Activated CD4-positive, alpha-beta memory T cell treated with anti-CD3 and anti-CD28 coated beads for 36 hours (primary cell): Measurements from ENCODE around the gene SLC37A1. TPM values are rescaled to one million over a fixed set of nuclear protein-coding genes. Genes with fewer than 3 reads are reported as not detected.

Source experiments
- CTCF ChIA-PET: fragments of 350-600 bp; sonication (Branson Sonifier 250); formaldehyde crosslinking; loops from one replicate; lab custom pipeline; 2021; ENCODE audit warnings: antibody characterized with exemption, inconsistent platforms; lab: Charles Lee
- POLR2A ChIA-PET: fragments of 350-600 bp; sonication (Branson Sonifier 250); formaldehyde crosslinking; loops from one replicate; lab custom pipeline; 2021; ENCODE audit warnings: antibody characterized with exemption; lab: Charles Lee
- DNase-seq: peaks from one replicate; pipeline ENCODE4 v3.0.0-alpha.2; 2020
- H3K27ac Mint-ChIP-seq: one replicate; pipeline ENCODE4 v1.8.0; 2021; ENCODE audit warnings: mixed read lengths
- H3K27me3 Mint-ChIP-seq: one replicate; pipeline ENCODE4 v1.8.0; 2021; ENCODE audit warnings: mixed read lengths
- H3K36me3 Mint-ChIP-seq: one replicate; pipeline ENCODE4 v1.8.0; 2021; ENCODE audit warnings: mixed read lengths
- H3K4me1 Mint-ChIP-seq: one replicate; pipeline ENCODE4 v1.8.0; 2021; ENCODE audit warnings: low read depth, mixed read lengths
- H3K4me3 Mint-ChIP-seq: one replicate; pipeline ENCODE4 v1.8.0; 2021; ENCODE audit warnings: mild to moderate bottlenecking, mixed read lengths
- H3K9me3 Mint-ChIP-seq: one replicate; pipeline ENCODE4 v1.8.0; 2021; ENCODE audit warnings: mixed read lengths
- intact Hi-C: fragments of 100-400 bp; cut with micrococcal nuclease; formaldehyde crosslinking; loops from one replicate; pipeline ENCODE4 v1.15.1; 2023
- total RNA-seq, 2 experiments: library from RNA; stranded (reverse); gene quantifications; one replicate each; pipeline ENCODE4 v1.2.3, GENCODE V29; 2021

Gene SLC37A1
- total RNA-seq, 2 experiments from 2014 or later = 21.1 to 21.2 TPM

DNA sequence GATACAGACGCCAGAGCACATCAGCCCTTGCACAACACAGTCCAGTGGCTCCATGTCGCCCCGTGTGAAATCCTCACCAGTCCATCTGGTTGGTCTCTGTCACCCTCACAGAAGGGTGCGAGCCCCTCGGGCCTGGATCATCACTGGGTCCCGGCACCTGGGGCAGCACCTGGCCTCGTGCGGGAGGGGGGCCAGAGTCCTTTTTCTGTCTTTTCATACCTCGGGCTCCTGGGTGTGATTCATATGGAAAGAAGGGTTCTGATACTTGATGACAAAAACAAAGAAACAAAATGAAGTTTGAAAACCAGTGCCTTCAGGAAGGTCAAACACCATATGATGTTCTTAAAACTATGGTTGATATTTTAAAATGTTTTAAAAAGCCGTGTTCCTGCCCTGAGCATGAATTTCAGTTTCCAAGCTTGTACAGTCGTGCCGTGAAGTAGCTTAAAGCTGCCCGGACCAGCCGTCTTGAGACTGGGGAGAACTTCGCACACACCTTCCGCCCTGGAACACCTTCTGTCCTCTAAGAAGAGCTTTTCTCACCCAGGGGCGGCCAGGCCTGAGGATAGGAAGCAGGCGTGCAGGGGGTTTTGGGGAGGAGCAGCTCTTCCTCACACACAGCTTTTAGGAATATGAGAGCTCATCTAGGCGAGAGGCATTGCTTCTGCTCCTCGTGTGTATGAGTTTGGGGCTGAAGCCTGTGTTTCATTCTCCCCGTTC is 35.2 kb downstream of the SLC37A1 start:
- ChIA-PET POLR2A (no interaction called here), CTCF (no interaction called here)
- Mint-ChIP-seq H3K9me3 (no peaks in the 10 kb centered on the region), H3K27ac (no peak overlapping the region), H3K4me1 (peaks cover 12% of the 10 kb centered on the region), H3K4me3 (no peak overlapping the region), H3K36me3 (peaks cover 47% of the 10 kb centered on the region), H3K27me3 (no peaks in the 10 kb centered on the region)
- no peak for DNase-seq
- intact Hi-C loops = no loop called here

GRCh38 chr21:42550817-42551216 is 37.2 kb downstream of the SLC37A1 start:
- H3K36me3 Mint-ChIP-seq = peaks cover 47% of the 10 kb centered on the region
- no peaks in the 10 kb centered on the region for H3K9me3 Mint-ChIP-seq
- no peak overlapping the region for H3K27ac Mint-ChIP-seq
- no peak for DNase-seq
- ChIA-PET CTCF (no interaction called here), POLR2A (no interaction called here)
- H3K4me3 Mint-ChIP-seq = no peak overlapping the region
- no peaks in the 10 kb centered on the region for H3K27me3 Mint-ChIP-seq
- H3K4me1 Mint-ChIP-seq = peaks cover 8% of the 10 kb centered on the region
- intact Hi-C loops = no loop called here

DNA sequence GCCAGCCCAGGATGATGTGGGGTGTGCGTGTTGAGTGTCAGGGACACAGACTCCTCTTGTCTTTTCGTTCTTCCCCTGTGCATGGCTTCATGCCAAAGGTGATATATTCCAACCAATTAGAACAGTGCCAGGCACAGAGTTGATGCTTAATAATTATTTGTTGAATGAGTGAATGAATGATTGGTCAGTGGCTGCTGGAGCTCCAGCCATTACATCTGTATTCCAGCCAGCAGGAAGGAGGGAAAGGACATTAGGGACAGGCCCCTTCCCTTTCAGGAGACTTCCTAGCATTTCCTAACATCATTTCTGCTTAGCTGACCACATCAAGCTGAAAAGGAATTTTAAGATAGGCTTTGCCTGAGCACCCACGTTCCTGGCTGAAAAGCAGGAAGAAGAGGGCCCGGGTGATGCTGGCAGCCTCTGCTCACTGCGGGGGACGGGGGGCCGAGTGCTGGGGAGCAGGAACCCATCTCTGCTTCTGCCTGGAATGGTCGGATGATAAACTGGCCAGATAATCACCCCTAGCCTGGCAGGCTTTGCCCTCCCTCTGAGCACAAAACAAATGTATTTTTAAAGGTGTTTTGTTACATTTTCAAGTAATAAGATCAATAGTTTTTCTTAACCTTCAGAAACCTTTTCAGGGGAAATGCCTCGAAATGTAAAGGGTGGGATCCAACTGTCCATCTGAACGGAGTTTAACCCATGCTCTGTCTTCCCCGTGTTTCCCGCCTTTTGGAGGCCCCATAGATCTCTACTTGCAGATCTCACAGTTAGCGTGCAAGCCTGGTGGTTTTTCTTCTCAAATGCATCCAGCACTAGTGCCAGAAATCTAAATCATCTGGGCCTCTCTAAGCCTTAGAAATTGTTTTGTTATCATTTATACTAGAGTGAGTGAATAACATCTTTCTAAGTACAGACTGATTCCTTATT is 39.0 kb downstream of the SLC37A1 start:
- H3K9me3 Mint-ChIP-seq = no peaks in the 10 kb centered on the region
- intact Hi-C loops = no loop called here

DNA sequence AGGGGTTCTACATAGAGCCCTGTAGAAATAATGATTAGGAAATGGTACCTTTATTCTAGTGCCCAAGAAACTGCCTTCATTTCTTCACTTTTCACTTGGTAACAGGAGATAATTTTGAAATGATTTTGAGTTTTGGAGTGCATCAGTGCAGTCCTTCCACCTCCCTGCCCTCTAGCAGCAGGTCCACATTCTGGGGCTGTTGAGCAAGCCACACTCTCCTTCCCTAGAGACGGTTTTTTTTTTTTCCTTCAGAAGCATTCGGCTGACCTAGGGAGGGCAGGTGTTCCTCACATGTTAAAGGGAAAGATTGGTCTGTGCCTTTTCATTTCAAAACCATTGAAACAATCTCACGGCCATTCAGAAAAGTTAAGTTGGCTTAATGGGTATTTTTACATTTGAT is 39.8 kb downstream of the SLC37A1 start:
- ChIA-PET POLR2A (no interaction called here), CTCF (no interaction called here)
- H3K36me3 Mint-ChIP-seq = peaks cover 38% of the 10 kb centered on the region
- DNase-seq = no peak
- H3K4me1 Mint-ChIP-seq = peaks cover 6% of the 10 kb centered on the region
- no peaks in the 10 kb centered on the region for H3K9me3 Mint-ChIP-seq
- H3K4me3 Mint-ChIP-seq = no peak overlapping the region
- H3K27me3 Mint-ChIP-seq = no peaks in the 10 kb centered on the region
- intact Hi-C loops = no loop called here
- no peak overlapping the region for H3K27ac Mint-ChIP-seq

More for the DNA sequence above, 39.0 kb downstream of the SLC37A1 start:
- Mint-ChIP-seq H3K36me3 (peaks cover 44% of the 10 kb centered on the region), H3K27ac (no peak overlapping the region), H3K4me1 (peaks cover 8% of the 10 kb centered on the region), H3K4me3 (no peak overlapping the region), H3K27me3 (no peaks in the 10 kb centered on the region)
- DNase-seq = no peak
- CTCF ChIA-PET = no interaction called here
- POLR2A ChIA-PET = no interaction called here

- no peaks in the 10 kb centered on the region for H3K27me3 Mint-ChIP-seq
- H3K27ac Mint-ChIP-seq = no peak overlapping the region
- no peaks in the 10 kb centered on the region for H3K9me3 Mint-ChIP-seq
- CTCF ChIA-PET = no interaction called here
- POLR2A ChIA-PET = no interaction called here
- peaks cover 32% of the 10 kb centered on the region for H3K36me3 Mint-ChIP-seq
- no peak overlapping the region for H3K4me3 Mint-ChIP-seq
- H3K4me1 Mint-ChIP-seq = no peaks in the 10 kb centered on the region
- intact Hi-C loops = no loop called here
- no peak for DNase-seq
Observed at GRCh38 chr21:42554251-42554961, 40.8 kb downstream of the SLC37A1 start.

GRCh38 chr21:42555756-42556438 is 42.2 kb downstream of the SLC37A1 start:
- CTCF ChIA-PET = no interaction called here
- intact Hi-C loops = no loop called here
- no peak for DNase-seq
- H3K4me1 Mint-ChIP-seq = no peaks in the 10 kb centered on the region
- H3K27ac Mint-ChIP-seq = no peak overlapping the region
- POLR2A ChIA-PET = no interaction called here
- no peaks in the 10 kb centered on the region for H3K27me3 Mint-ChIP-seq
- H3K9me3 Mint-ChIP-seq = no peaks in the 10 kb centered on the region
- H3K4me3 Mint-ChIP-seq = no peak overlapping the region
- peaks cover 36% of the 10 kb centered on the region for H3K36me3 Mint-ChIP-seq

GRCh38 chr21:42556476-42556875 is 42.8 kb downstream of the SLC37A1 start:
- no peaks in the 10 kb centered on the region for H3K9me3 Mint-ChIP-seq
- no peak overlapping the region for H3K27ac Mint-ChIP-seq
- ChIA-PET POLR2A (no interaction called here), CTCF (no interaction called here)
- intact Hi-C loops = no loop called here
- DNase-seq = no peak
- H3K36me3 Mint-ChIP-seq = peaks cover 33% of the 10 kb centered on the region
- no peak overlapping the region for H3K4me3 Mint-ChIP-seq
- no peaks in the 10 kb centered on the region for H3K4me1 Mint-ChIP-seq
- H3K27me3 Mint-ChIP-seq = no peaks in the 10 kb centered on the region

GRCh38 chr21:42556960-42557359 is 43.3 kb downstream of the SLC37A1 start:
- ChIA-PET POLR2A (no interaction called here), CTCF (no interaction called here)
- Mint-ChIP-seq H3K4me1 (no peaks in the 10 kb centered on the region), H3K36me3 (peaks cover 35% of the 10 kb centered on the region), H3K27me3 (no peaks in the 10 kb centered on the region), H3K9me3 (no peaks in the 10 kb centered on the region), H3K27ac (no peak overlapping the region), H3K4me3 (no peak overlapping the region)
- intact Hi-C loops = no loop called here
- no peak for DNase-seq

- Mint-ChIP-seq H3K9me3 (no peaks in the 10 kb centered on the region), H3K27me3 (no peaks in the 10 kb centered on the region), H3K4me1 (no peaks in the 10 kb centered on the region), H3K36me3 (peaks cover 38% of the 10 kb centered on the region), H3K4me3 (no peak overlapping the region), H3K27ac (no peak overlapping the region)
- intact Hi-C loops = no loop called here
- ChIA-PET CTCF (no interaction called here), POLR2A (no interaction called here)
- no peak for DNase-seq
Observed at GRCh38 chr21:42557420-42557819, 43.8 kb downstream of the SLC37A1 start.

DNA sequence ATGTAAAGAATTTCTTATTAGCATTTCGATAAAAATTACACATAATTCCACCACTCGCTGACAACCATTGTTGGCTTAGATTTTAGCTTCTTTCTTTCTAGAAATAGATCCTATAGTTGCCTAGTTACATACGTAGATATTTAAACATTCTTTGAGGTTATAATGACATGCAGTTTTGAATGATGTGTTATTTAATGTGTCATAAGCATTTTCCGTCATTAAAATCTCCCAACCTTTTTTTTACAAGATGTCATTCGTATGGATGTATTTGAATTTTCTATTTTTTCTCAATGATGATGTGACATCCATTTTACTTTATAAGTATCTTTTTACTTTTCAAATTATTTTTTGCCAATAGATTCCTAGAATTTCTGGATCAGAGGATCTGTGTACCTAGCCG is 44.7 kb downstream of the SLC37A1 start:
- intact Hi-C loops = no loop called here
- H3K36me3 Mint-ChIP-seq = peaks cover 43% of the 10 kb centered on the region
- no peaks in the 10 kb centered on the region for H3K9me3 Mint-ChIP-seq
- H3K27ac Mint-ChIP-seq = no peak overlapping the region
- H3K4me3 Mint-ChIP-seq = no peak overlapping the region
- H3K27me3 Mint-ChIP-seq = no peaks in the 10 kb centered on the region
- no peaks in the 10 kb centered on the region for H3K4me1 Mint-ChIP-seq
- POLR2A ChIA-PET = no interaction called here
- CTCF ChIA-PET = no interaction called here
- no peak for DNase-seq

- CTCF ChIA-PET = no interaction called here
- H3K27me3 Mint-ChIP-seq = no peaks in the 10 kb centered on the region
- POLR2A ChIA-PET = no interaction called here
- H3K4me1 Mint-ChIP-seq = no peaks in the 10 kb centered on the region
- peaks cover 47% of the 10 kb centered on the region for H3K36me3 Mint-ChIP-seq
- H3K27ac Mint-ChIP-seq = no peak overlapping the region
- intact Hi-C loops = no loop called here
- no peak for DNase-seq
- no peak overlapping the region for H3K4me3 Mint-ChIP-seq
- no peaks in the 10 kb centered on the region for H3K9me3 Mint-ChIP-seq
Observed at GRCh38 chr21:42558846-42559245, 45.2 kb downstream of the SLC37A1 start.

DNA sequence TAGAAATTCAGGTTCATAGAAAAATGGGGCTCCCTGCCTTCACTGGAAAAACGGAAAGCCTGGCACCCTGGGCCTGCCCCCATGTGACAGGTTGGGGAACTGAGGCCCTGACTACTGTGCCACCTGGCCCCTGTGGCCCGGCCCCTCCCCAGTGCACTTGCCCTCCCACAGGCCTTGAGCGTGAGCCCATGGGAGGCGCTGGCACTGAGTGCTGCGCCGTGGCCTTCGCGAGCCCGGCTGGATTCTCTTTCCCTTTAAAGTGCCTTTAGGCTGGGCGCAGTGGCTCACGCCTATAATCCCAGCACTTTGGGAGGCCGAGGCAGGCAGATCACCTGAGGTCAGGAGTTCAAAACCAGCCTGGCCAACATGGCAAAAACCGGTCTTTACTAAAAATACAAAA is 45.7 kb downstream of the SLC37A1 start:
- Mint-ChIP-seq H3K4me3 (no peak overlapping the region), H3K27me3 (no peaks in the 10 kb centered on the region), H3K36me3 (peaks cover 44% of the 10 kb centered on the region), H3K27ac (no peak overlapping the region), H3K4me1 (no peaks in the 10 kb centered on the region), H3K9me3 (no peaks in the 10 kb centered on the region)
- CTCF ChIA-PET = no interaction called here
- DNase-seq = no peak
- POLR2A ChIA-PET = no interaction called here
- intact Hi-C loops = no loop called here
